ENCODE data around the gene S100A6.
"Not testable (repeated sequence)": the region's sequence is repeated elsewhere in the genome, so short reads cannot be mapped to it uniquely, and the experiment has no call there.

Gene S100A6

GRCh38 chr1:153535242-153536011, at the start of gene S100A6:
S100A6 (minus strand) TSS chr1:153535991; CDS start chr1:153535339, 652 bp downstream.
- no peak for DNase-seq

- DNase-seq: no peak
Measured at GRCh38 chr1:153585006-153585405, 49.2 kb upstream of the S100A6 start.

- no peak for DNase-seq
Measured at GRCh38 chr1:153583976-153584375, 48.2 kb upstream of the S100A6 start.

GRCh38 chr1:153583514-153583913, 47.7 kb upstream of the S100A6 start:
- not testable (repeated sequence) for DNase-seq

- not testable (repeated sequence) for DNase-seq
Measured at GRCh38 chr1:153582836-153583235, 47.0 kb upstream of the S100A6 start.

- no peak for DNase-seq
Measured at GRCh38 chr1:153578936-153579335, 43.1 kb upstream of the S100A6 start.

- no peak for DNase-seq
Measured at GRCh38 chr1:153578490-153578889, 42.7 kb upstream of the S100A6 start.

- DNase-seq: no peak
Measured at GRCh38 chr1:153577624-153578051, 41.8 kb upstream of the S100A6 start.

- no peak for DNase-seq
Measured at GRCh38 chr1:153577138-153577537, 41.3 kb upstream of the S100A6 start.

- DNase-seq: not testable (repeated sequence)
Measured at GRCh38 chr1:153575497-153575896, 39.7 kb upstream of the S100A6 start.

- not testable (repeated sequence) for DNase-seq
Measured at GRCh38 chr1:153575081-153575491, 39.3 kb upstream of the S100A6 start.

GRCh38 chr1:153573351-153573750, 37.6 kb upstream of the S100A6 start:
- DNase-seq: no peak

- peak; percentile 78 for DNase-seq
Measured at GRCh38 chr1:153572569-153573015, 36.8 kb upstream of the S100A6 start.

- DNase-seq: no peak
Measured at GRCh38 chr1:153571706-153572105, 35.9 kb upstream of the S100A6 start.

GRCh38 chr1:153570874-153571273, 35.1 kb upstream of the S100A6 start:
- no peak for DNase-seq

GRCh38 chr1:153569465-153569864, 33.7 kb upstream of the S100A6 start:
- DNase-seq: no peak

GRCh38 chr1:153568367-153569099, 32.7 kb upstream of the S100A6 start:
- peak; percentile 92 for DNase-seq

GRCh38 chr1:153567621-153568366, 32.0 kb upstream of the S100A6 start:
- DNase-seq: no peak

- DNase-seq: peak; percentile 93
Measured at GRCh38 chr1:153566414-153567371, 30.9 kb upstream of the S100A6 start.

GRCh38 chr1:153565529-153566374, 30.0 kb upstream of the S100A6 start, which contains the start of gene S100A2:
S100A2 (minus strand) TSS chr1:153565844; CDS start chr1:153563877, 1,967 bp downstream.
- peak; percentile 53 for DNase-seq

- DNase-seq: no peak
Measured at GRCh38 chr1:153563991-153564390, 28.2 kb upstream of the S100A6 start.
